ENCODE results near the gene INTS11.
A peak's percentile ranks its signal among the peaks of the same experiment; 100 is the strongest.

Gene INTS11

DNA sequence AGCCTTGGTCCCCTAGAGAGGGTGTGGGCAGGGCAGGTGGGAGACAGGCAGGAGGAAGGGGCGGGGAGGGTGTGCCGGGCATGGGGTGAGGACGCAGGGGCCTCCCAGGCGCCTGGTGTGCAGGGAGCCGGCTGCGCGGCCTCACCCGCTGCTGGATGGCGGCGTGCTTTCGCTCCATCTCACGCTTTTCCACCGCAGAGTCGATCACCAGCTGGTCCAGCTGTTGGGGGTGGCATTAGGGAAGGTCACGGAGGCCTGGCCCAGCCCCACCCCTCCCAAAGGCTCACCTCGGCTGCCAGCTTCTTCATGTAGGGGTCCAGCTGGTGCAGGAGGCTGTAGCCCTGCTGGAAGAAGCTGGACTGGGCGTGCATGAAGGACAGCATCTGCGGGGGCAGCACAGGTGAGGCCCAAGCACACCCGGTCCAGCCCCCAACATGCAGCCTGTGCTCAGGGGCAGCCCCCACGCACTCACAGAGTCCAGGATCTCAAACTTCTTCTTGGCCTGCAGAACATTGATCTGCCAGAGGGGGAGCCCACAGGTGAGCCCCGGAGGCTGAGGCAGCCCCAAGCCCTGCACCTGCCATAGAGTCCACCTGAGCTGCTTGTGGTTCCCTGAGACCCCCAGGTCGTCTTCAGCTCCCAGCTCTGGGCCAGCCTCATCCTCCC lies 24.6 kb downstream of the INTS11 start:
- DNase-seq (ENCODE audit: low spot score) = no peak

DNA sequence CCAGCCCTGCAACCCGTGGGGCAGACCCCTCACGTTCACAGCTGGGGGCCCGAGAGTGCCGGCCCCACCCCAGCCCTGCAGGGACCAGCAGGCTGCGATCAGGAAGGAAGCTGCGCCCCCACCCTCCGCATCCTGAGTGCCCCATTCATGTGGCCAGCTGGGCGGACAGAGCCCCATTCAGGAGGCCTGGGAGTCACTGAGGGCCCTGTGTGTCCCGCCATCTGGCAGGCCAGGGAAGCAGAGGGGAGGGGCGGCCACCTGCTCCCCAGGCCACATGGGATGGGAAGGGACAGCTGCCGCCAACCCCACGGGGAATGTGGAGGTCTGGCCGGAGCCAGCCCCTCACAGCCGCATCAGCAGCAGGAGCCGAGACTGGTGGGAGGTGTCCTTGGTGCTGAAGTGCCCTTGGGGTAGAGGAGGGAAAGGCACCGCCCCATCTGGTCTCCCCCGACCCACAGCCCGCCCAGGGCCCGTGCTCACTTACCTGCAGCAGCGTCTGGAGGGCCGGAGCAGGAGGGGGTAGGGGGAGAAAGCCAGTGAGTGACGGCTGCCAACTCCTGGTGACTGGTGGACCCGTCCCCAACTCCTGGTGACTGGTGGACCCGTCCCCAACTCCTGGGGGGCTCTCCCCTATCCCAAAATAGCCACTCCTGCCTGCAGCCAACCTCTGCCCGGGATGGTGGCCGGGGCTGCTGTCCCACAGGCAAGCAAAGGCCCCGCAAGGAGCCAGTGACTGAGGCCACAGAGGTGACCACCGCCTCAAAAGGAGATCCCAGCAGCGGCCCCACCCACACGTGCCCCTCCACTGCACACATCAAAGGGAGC lies 25.4 kb downstream of the INTS11 start:
- DNase-seq (ENCODE audit: low spot score) = no peak

DNA sequence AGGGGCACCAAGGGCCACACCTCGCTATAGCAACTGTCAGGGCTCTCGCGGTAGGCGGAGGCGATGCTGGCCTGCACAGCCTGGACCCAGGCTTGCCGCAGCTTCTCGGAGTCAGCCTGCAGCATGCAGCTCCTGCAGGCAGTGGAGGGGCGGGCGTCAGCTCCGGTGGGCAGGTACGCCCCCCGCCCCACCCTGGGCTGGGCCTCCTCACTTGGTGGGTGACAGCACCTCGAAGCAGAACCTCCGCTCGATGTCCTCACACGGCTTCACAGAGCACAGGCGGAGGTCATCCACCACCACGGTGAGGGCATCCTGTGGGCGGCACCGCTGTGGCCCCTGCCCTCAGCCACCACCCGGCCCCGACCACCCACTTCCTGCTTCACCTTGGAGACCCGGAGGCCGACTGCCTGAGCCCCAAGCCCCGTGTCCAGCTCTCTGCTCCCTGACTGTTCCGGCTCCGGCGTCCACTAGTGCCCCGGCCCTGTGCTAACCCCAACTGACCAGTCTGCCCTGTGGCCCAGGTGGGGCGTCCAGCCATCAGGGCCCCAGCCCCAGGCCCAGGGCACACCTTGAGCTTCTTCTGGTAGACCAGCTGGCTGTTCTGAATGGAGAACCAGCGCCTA lies 26.5 kb downstream of the INTS11 start:
- no peak for DNase-seq (ENCODE audit: low spot score)

DNA sequence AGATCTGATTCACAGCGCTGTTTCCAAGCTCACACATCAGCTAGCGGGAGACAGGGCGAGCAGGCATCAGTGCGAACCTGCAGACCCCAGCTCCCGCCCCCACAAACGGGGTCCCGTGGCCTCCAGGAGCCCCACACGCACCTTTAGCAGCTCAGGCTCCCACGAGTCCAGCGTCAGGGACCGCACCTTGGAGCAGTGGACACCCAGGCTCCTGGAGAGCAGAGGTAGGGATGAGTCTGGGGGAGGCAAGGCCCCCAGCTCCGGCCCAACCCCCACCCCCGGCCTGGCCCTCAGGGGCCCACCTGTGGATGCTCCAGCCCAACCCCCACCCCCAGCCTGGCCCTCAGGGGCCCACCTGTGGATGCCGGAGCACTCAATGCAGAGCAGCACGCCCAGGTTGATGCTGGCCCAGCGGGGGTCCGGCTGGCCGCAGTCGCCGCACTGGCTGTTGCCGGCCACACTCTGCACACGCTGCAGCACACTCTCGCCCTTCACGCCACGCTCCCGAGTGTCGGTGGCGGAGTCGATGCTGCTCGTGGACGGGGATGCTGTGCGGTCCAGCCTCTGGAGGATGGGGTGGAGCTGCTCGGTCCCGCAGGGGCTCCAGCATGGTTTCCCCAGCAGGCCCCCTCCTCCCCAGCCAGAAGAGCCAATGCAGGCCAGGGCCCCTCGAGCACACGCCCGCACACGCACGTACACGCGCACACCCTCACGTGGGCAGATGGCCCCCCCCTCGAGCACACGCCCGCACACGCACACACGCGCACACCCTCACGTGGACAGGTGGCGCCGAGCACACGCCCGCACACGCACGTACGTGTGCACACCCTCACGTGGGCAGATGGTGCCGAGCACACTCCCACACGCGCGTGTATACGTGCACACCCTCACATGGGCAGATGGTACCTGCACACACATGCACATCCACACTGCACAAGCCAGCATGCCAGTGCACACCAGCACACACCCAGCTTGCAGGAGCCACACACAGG lies 28.1 kb downstream of the INTS11 start:
- DNase-seq (ENCODE audit: low spot score) = no peak

DNA sequence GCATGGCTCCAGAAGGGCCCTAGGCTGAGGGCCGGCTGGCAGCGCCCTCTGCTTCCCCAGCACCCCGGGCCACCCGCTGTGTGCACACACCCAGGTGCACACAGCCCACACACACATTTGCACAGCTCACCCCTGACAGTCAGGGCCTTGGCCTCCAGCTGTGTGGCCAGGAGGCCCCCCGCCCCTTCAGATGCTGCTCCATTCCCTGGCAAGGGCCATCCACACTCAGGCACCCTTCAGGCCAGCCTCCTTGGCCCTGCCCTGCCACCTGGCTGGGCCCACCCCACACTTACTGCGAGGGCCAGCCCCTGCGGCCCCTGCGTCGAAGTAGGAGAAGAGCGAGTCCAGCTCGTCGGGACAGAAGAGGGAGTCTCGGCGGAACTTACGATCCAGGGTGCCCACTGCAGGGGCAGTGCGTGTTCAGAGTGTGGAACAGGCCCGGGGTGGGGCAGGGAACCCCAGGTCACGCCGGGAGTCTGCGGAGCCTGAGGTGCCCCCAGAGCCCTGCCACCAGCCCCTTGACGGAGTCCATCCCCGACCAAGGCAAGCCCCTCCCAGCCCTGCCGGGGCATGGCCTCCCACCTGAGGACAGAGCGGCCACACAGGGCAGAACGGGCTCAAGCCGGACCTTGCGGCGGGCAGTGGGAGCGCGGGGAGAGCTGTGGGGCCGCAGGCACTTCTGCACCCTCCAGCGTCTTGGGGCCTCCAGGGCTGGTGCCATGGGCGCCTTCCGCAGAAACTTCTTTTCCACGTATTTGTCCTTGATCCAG lies 29.1 kb downstream of the INTS11 start:
- DNase-seq (ENCODE audit: low spot score) = no peak

DNA sequence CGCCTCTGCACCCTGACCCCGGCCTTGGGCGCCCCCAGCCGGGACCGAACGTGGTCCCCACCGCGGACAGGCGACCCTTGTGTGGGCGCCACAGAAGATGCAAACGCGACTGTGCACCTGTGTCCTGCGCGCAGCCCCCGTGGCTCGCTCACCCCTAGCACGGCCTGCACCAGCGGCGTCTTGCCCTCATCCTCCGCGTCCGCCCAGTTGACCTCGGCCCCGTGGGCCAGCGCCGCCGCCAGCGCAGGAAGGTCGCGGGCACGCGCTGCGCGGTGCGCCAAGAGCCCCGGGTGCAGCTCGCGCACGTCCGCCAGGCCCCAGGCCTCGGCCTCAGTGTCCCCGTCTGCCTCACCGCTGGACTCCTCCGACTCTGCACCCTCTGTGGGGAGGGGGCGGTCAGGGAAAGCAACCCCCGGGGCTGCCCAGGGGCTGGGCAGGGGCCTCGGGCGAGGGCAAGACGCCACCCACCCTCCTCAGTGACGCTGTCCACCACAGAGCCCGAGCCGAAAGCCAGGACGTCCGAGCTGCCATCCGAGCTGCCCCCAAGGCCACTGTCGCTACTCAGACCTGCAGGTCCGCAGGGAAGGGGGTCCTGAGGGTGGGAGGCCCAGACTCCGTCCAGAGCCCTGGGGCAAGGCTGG lies 30.1 kb downstream of the INTS11 start:
- no peak for DNase-seq (ENCODE audit: low spot score)

DNA sequence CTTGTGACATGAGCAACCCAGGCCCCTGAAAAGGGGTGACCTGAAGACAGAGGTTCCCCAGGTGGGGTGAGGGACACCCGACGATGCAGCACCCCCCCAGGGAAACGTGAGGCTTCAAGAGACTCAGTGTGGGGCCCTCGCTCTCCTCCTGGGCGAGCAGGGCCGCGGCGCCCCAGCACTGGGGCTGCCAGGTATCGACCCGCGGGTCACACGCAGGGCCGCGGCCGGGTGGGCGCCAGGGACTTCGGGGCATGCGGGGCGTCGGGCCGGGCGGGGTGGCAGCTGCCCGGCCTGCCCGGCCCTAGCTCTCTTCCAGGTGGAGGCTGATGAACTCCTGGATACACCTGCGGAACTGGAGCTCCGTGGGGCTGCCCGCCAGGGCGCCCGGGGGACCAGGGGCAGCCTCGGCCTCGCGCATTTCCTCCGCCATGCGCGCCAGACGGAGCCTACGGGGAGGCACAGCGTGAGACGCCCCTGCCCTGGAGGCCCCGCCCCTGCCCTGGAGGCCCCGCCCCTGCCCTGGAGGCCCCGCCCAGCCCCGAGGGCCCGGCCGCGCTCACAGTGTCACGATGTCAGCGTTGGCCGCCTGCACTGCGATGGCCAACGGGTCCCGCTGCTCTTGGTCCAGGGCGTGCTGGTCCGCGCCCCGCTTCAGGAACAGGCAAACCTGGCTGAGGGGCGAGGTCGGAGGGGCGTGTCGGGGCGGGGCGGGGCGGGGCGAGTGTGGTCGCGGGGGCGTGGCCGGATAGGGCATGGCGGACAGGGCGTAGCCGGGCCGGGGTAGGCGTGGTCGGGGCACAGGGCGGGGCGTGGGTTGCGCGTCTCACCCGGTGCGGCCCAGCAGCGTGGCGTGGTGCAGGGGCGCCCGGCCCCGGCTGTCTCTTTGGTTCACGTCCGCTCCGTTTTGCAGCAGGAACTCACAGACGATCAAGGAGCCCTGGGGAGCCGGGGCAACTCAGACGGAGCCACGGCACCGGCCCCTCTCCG lies 30.9 kb downstream of the INTS11 start:
- no peak for DNase-seq (ENCODE audit: low spot score)

DNA sequence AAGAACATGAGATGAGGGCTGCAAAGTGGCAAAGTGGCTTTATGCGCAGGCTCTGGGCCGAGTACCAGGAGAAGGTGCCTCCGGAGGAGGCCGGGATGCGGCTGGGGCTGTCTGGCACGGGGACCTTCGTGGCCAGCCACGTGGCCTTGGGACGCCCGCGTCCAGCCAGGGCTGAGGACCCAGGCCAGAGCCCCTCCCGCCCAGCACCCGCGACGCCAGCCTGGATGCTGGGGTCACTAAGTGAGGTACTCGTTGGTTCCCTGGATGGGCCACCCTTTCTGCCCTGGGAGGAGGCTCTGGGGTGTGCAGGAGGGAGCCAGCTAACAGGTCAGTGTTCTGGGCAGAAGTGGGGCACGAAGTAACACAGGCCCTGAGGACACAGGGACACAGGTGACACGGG lies 31.6 kb downstream of the INTS11 start:
- no peak for DNase-seq (ENCODE audit: low spot score)

DNA sequence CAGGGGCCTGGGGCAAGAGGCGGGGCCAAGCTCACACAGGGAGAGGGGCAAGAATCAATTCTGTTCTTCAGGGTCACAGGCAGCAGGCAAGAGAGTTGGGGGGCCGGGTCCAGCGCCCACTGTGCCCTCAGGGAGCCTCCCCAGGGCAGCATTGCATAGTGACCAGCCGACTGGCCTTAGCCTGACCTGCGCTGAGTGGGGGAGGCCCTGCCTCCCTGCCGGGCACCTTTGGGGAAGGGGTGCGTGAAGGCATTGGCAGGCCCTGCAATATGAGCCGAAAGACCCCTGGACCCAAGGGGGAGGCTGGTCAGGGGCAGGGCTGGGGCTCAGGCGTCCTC lies 32.0 kb downstream of the INTS11 start:
- DNase-seq (ENCODE audit: low spot score) = no peak

DNA sequence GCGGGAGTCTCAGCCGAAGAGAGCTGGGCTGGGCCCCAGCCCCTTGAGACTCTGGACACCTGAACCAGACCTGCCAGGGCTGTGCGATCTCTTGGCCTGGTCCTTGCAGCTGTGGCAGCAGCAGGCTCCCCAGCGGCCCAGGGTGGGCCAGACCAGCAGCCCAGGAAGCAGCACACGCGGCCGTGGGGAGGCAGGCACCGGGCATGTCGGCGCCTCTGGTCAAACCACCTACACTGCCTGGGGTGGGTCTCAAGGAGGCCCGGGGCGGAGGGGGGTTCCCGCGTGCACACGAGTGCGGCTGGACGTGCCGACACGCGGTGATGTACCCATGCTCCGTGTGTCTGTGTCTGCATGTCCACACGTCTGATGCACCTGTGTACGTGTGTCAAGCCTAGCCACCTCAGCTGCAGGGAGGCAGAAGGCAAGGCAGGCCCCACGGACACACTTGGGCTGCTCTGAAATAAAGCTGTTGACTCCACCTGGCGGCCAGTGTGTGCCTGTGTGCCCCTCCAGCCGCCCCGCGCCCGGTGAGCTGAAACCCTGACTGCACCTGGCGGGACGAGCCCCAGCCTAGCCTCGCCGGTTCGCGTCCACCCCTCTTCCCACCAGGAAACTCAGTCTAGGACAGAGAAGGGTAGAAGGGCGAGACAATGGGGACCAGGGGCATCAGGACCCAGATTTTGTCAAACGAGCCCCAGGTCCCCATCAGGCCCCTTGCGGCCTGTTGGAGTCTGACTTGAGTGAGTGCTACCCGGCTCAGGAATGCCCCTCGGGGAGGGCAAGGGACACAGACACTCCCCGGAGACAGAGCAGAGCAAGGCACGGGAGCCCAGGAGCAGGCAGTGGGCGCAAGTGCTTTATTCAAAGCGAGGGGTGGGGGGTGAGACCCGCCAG lies 32.7 kb downstream of the INTS11 start:
- peak; percentile 61 for DNase-seq (ENCODE audit: low spot score)

DNA sequence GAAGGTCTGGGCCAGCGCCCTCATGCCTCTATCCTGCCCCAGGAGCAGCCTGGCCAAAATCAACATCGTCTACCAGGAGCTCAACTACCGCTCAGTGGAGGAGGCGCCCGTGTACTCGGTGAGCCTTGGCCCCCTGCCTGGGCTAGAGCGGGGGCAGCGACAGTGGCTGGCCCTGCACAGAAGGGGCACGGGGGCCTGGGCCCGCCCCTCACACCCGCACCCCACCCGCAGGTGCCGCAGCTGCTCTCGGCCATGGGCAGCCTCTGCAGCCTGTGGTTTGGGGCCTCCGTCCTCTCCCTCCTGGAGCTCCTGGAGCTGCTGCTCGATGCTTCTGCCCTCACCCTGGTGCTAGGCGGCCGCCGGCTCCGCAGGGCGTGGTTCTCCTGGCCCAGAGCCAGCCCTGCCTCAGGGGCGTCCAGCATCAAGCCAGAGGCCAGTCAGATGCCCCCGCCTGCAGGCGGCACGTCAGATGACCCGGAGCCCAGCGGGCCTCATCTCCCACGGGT lies 33.4 kb downstream of the INTS11 start:
- DNase-seq (ENCODE audit: low spot score) = no peak

DNA sequence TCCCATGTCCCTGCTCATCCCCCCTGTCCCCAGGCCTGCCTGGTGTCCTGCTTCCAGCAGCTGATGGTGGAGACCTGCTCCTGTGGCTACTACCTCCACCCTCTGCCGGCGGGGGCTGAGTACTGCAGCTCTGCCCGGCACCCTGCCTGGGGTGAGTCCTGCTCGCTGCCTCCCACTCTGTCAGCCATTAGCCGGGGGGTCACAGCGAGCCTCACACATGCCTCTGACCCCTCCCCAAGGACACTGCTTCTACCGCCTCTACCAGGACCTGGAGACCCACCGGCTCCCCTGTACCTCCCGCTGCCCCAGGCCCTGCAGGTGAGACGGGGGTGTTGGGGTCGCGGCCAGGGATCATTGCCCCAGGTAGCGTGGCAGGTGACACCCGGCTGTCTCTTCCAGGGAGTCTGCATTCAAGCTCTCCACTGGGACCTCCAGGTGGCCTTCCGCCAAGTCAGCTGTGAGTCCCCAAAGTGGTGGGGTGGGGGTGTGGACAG lies 34.2 kb downstream of the INTS11 start:
- peak; percentile 53 for DNase-seq (ENCODE audit: low spot score)

DNA sequence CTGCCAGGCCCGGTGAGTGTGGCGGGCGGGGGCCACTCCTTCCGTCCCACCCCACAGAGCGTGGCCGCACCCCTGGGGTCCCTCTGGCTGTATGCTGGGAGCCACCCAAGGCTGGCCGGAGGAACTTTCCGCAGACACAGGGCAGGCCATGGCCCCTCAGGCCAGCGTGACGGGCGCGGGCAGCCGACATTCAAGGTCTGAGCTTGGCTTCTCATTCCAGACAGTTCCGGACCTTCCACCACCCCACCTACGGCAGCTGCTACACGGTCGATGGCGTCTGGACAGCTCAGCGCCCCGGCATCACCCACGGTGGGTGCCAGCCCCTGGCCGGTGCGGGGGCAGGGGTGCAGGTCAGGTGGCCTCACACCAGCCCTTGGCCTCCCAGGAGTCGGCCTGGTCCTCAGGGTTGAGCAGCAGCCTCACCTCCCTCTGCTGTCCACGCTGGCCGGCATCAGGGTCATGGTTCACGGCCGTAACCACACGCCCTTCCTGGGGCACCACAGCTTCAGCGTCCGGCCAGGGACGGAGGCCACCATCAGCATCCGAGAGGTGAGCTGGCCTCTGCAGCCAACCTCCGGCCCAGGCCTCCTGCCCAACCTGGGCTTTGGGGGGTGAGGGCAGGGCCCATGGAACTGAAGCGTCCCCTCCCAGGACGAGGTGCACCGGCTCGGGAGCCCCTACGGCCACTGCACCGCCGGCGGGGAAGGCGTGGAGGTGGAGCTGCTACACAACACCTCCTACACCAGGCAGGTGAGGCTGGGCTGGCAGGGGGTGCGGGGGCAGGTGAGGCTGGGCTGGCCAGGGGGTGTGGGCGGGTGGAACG lies 37.0 kb downstream of the INTS11 start:
- no peak for DNase-seq (ENCODE audit: low spot score)

DNA sequence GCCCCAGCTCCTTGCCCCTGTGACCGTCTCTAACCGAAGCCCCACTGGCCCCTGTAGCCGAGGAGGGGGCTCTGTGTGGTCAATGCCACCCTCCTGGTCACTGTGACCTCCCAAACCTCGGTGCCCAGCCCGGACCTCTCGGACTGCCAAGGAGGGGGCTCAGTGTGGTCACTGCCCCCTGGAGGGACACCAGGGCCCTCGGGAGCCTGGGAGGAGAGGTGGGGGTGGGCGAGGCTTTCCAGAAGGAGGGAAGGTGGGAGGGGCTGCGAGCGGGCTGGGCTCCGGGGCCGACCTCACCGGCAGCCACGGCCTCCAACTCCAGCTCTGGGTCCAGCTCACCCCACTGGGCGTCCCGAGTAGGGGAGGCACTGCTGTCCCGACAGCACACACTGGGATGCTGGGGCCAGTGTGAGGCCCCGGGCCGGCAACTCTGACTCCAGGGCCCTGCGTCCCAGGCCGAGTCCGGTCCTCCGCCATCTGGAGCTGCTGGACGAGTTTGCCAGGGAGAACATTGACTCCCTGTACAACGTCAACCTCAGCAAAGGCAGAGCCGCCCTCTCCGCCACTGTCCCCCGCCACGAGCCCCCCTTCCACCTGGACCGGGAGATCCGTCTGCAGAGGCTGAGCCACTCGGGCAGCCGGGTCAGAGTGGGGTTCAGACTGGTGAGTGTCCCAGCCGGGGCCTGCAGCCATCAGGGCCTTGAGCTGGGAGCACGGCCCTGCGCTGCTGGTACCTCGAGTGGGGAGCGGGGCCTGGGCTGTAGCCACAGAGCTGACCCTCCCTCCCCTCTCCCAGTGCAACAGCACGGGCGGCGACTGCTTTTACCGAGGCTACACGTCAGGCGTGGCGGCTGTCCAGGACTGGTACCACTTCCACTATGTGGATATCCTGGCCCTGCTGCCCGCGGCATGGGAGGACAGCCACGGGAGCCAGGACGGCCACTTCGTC lies 37.9 kb downstream of the INTS11 start:
- DNase-seq (ENCODE audit: low spot score) = no peak

DNA sequence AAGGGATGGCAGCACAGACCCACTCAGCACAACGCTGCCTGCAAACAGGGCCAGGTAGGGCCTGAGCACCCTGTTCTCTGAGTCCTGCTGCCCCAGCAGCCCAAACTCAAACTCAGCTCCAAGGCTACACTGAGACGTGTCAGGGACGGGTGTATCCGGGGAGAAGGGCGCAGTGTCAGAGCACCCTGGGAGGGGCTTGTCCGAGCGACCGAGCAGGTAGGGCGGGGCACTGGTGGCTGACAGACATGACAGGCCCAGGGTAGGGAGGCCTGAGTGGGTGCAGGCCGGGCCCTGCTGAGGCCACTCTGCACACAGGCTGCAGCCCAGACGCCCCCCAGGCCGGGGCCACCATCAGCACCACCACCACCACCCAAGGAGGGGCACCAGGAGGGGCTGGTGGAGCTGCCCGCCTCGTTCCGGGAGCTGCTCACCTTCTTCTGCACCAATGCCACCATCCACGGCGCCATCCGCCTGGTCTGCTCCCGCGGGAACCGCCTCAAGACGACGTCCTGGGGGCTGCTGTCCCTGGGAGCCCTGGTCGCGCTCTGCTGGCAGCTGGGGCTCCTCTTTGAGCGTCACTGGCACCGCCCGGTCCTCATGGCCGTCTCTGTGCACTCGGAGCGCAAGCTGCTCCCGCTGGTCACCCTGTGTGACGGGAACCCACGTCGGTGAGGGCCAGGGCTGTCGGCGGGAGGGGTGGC lies 38.7 kb downstream of the INTS11 start:
- no peak for DNase-seq (ENCODE audit: low spot score)
